Right lobe of liver (tissue), 4 donors: ENCODE results near the gene MYO16.

Experiments used
- CTCF ChIP-seq, 4 donors: fragments of 200-600 bp in 3 of 4; fragments of 450-650 bp in 1 of 4; IDR thresholded peaks; one replicate each; pipeline versions ENCODE4 v1.5.1 to v1.8.0; 2016 to 2022; ENCODE audit warnings: antibody characterized with exemption in 4 of 4, mild to moderate bottlenecking in 2 of 4
- POLR2A ChIP-seq: fragments of 450-650 bp; IDR thresholded peaks from one replicate; pipeline ENCODE4 v1.6.1; 2017; ENCODE audit warnings: antibody characterized with exemption, mild to moderate bottlenecking
- donor health status: DM: no; HTN: no; CAD: no.
- donor health status: DM: no; HTN: no; CAD: no.
- donor health status: DM: no; HTN: yes; CAD: no.

- TF ChIP-seq CTCF (IDR thresholded peaks at IDR 0.05) (no peak), POLR2A (no peak)
Observed at GRCh38 chr13:109146393-109146792, 517.0 kb downstream of the MYO16 start.
